Mucosa of gallbladder (tissue), 1 donor: ENCODE measurements around the gene ASAP2. TPM values are rescaled to one million over a fixed set of nuclear protein-coding genes. Genes with fewer than 3 reads are reported as not detected.
A peak's percentile ranks its signal among the peaks of the same experiment; 100 is the strongest.

Source experiments
- DNase-seq: peaks from one replicate; pipeline ENCODE4 v3.0.0-alpha.2; 2020; ENCODE audit warnings: low spot score
- total RNA-seq: library from RNA; stranded (reverse); gene quantifications from one replicate; pipeline ENCODE4 v1.2.1, GENCODE V29; 2021
- donor health status: DM: no; HTN: no; CAD: no.

Gene ASAP2
- total RNA-seq, 1 donor from 2014 or later, result 44.3 TPM

DNA sequence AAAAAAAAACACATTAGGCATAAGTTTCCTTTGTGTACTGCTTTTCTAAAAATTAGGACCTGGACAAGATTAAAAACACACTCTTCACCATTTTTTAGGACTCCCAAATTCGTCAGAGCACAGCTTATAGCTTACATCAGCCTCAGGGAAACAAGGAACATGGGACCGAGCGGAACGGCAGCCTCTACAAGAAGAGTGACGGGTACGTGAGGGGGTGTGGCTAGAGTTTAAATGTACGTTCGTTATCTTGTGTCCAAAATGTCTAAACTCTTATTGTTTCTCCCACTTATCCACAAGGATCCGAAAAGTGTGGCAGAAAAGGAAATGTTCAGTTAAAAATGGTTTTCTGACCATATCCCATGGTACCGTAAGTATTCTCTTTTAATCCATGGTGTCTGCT is 137.8 kb downstream of the ASAP2 start:
- no peak for DNase-seq

DNA sequence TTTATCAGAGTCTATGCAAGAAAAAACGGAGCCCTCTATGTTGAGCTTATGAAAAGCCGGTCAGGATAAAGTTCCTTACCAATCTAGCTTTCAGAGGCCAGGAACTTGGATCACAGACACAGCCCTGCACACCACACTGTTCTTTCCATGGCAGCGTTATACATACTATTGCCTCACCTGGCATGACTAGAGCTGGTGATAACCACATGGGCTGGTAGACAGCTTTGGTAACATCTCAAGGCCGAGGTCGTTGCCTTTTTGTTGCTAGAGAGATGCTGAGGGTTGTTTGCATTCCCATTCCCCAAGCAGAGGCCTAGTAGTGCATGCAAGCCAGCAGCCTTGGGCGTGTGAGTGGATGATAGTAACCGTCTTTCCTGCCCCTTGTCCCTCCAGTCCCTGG is 138.7 kb downstream of the ASAP2 start:
- DNase-seq, result no peak

DNA sequence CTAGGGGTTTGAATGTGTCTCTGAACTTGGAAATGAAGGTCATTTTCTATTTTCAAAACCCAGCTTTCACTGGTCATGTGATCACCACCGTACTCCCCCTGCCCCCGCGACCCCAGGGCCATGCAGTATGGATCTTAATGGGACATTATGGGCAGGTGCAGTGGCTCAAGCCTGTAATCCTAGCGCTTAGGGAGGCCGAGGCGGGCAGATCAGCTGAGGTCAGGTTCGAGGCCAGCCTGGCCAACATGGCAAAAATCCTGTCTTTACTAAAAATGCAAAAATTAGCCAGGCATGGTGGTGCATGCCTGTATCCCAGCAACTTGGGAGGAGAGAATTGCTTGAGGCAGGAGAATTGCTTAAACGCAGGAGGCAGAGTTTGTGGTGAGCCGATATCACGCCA is 139.4 kb downstream of the ASAP2 start:
- no peak for DNase-seq

DNA sequence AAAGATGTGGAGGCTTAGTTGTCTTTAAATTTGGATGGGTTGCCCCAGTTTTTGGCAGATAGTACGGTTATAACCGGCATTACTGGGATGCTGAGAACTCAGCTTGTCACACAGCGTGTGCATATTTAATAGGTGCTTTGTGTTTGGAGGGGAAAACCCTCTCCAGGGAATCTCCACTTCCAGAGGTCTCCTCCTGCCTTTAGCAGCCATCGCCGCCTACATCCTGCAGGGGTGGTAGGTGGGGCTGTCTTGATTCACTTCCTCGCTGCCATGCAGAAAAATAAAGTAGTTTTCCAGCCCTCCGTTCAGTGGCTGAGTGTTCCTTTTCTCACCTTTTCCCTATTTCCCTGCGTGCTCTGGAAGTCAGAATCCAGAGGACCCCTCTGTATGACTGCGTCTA is 140.3 kb downstream of the ASAP2 start:
- DNase-seq, result no peak

DNA sequence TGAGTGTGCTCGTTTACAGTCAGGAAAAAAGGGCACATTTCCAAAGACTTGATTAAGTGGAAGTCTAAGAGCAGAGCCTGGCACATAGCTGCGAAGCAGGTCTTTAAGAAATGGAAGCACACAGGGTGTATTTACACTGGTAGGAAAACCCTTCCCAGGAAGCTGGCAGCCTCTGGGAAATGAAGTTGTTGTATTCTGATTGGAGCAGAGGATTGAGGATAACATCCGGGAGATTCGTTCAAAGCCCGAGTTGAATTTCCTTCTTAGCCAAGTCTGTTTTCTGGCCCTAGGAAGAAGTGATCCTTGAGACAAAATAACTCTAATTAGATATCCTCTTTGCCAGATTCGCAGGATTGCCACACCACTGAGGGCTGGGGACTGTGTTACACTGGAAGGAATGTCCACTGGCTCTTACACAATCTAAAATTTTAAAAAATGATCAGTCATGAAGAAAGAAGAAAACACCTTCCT is 140.8 kb downstream of the ASAP2 start:
- DNase-seq, result peak; percentile 32

DNA sequence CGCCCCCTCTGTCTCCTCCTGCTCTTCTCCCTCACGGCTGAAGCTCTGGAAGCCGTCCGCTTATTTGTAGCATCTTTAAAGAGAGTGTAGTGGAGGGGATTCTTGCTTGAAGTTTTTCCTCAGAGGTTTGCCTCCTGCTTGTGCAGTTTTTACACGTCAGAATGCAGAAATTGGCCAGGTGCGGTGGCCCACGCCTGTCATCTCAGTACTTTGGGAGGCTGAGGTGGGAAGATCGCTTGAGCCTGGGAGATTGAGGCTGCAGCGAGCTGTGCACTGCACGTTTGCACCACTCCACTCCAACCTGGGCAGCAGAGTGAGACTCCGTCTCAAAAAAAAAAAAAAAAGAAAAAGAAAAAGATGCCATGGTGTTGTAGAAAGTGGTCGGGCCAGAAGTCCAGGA is 147.7 kb downstream of the ASAP2 start:
- no peak for DNase-seq

DNA sequence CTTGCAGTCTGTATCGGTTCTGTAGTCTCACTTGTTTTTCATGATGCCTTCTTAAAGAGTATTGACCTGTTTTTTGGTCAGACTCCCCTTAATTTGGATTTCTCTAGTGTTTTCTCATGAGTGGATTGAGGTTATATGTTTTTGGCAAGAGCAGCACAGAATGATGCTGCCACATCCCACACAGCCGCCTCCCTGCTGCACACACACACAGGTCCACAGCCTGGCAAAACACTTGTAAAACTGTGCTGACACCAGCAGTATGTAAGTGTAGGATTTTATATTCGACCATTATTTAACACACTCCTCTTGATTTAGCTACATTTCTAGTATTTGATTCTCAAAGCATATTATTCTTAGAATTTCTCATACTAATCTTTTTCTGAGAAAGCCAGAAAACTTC is 148.7 kb downstream of the ASAP2 start:
- no peak for DNase-seq

DNA sequence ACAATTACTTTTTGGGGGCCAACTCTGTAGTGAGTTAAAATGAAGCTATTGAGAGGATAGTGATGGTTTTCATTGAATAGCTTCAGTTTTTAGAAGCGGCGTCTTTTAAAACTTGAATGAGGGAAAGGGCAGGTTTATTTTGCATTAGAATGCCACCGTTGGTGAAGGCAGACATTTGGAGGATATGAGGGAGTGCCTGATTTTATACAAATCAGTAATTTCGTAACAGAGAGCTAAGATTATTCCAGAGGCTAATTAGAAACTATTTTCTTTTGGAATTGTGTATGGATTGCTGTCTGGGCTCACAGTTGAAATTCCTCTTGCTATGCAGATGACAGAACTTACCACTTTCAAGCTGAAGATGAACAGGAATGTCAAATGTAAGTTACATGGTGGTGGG is 149.1 kb downstream of the ASAP2 start:
- no peak for DNase-seq

DNA sequence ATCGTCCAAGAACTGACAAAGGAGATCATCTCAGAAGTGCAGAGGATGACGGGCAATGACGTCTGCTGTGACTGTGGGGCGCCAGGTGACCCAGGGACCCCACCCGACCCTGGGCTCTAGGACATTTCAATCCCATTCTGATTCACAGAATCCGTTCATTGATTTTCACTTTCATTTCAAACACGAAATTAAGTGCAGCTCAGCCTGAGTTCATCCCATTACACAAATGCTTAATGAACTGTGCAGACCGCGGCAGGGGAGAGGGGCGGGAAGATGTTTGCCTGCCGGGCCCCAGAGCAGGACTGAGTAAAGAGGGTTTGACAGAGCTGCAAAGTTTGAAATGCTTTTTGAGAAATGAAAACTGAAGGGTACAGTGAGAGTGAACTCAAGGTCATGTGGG is 149.6 kb downstream of the ASAP2 start:
- DNase-seq, result no peak

DNA sequence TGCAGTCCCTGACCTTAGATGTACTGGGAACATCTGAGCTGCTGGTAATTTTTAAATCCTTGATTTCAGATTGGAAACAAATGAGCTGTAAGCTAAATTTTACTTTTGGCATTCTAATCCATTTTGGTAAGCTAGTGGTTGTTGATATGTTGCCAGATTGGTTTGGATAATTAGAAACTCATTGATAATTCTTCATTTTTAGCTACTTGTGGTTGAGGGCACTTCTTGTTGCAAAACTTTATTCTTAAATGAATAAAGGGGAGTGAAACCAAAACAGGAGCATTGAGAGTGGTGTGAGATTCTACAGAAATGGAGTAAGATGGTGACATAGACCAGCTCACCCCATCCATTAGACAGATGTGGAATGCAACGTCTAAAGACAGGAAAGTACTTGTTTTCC is 152.2 kb downstream of the ASAP2 start:
- DNase-seq, result no peak

DNA sequence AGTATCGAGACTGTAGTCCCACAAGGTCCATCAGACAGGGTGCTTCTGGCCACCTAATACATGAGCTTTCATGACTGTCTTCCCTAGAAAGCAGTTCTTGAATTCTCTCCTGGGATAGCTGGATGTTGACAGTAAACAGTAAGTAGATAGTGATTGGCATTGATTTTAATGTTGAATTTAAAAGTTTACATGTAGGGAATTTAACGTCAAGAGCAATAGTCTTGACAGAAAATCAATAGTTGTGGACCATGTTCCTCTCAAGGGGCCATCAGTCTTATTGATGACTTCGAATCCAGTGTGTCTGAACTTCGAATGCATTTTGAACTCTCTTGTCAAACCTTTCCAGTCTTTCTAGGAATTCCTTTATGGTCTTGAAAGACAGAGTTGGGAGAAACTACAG is 152.9 kb downstream of the ASAP2 start:
- DNase-seq, result no peak

DNA sequence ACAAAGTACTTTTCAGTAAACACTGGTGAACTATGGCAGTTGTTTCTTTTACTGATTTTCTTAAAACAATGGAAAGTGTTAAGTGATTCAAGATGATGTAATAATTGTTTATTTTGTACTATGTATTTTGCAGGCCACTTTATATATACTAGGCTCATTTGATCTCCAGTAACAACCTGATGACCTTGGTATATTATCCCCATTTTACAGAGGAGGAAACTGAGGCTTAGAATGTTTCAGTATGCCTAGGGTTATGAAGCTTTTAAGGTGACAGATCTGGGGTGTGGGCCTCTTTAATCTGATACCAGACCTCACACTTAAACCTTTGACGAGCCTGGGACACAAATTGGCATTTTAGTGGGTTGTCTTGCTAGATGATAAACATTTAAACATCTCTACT is 153.5 kb downstream of the ASAP2 start:
- DNase-seq, result no peak

DNA sequence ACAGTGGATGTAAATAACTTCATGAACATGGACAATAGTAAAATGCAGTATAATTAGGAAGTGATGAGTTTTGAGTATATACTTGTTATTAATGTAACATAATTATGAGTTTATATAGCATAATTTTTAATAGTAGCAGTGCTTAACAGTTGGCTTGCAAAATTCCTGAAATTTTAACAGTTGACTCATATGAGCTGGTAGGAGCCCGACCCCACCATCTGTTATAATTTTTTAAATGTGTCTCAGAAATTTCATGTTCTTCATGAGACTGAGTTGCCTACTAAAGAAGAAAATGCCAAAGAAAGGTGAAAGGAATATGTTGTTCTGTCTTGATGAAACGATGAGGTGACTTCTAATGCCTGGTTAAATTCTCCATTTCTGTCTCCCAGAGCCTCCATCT is 154.1 kb downstream of the ASAP2 start:
- no peak for DNase-seq

DNA sequence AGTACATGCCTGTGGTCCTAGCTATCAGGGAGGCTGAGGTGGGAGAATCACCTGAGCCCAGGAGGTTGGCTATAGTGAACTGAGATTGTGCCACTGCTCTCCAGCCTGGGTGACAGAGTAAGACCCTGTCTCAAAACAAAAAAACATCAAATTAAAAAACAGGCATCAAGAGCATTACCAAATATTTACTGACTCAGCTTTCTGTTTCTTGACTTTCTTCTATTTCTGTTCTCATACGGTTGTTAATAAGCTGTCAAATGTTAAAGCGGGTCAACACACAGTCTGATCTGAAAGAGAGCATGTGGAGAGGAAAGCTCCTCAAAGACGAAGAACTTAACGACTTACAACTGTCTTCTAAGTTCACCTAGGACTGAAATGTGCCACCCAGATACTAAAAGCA is 157.8 kb downstream of the ASAP2 start:
- no peak for DNase-seq

DNA sequence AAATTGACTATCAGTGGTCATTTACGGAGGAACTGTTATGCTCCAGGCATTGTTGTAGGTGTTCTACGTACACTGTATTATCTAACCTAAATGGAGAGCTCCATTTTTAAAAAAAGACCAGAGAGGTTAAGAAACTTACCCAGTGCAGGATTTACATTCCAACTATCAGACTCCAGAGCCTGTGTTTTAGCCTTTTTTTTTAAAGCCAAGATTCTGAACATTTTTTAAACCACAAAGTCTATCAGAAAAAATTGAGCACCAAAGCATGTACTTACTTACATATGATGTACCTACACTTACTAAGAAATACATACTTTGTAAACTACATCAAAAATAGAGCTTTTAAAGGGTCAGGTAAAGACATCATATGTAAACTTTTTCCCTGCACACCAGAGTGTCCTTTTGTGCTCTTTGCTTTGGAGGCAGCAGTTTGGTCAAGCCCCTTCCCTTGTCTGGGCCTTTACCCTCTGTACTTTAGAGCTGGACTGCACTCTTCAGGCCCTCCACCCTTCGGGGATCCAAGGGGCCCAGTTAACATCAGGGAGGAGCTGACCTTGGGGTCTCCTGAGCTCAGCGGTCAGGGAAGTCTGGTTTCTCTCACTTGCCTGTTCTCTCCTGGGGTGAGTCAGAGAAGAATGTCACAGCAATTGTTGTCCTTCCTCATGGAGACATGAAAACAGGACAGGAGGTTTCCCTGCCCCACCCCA is 158.3 kb downstream of the ASAP2 start:
- DNase-seq, result no peak

DNA sequence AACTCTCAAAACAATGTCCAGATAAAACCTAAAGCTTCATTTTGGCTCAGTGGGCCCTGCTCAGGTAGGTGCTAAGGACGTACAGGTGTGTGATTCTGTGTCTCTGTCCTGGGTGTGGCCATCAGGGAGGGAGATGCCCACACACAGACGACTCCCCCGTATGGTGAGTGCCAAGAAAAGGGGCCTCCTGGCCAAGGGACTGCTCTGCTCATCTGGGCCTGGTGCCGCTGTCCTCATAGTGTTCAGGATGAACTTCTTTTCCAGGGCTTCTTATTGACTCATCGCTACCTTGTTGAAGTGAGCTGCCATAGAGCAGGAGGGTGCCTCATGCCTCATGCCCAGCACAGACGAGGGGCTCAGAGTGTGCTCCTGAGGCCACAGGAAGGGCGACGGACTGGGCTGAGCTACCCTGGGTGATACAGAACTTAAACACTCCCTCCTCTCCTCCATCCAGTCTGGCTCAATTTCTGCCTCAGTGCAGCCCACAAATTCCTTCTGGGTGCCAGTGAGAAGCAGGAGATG is 158.9 kb downstream of the ASAP2 start:
- no peak for DNase-seq

DNA sequence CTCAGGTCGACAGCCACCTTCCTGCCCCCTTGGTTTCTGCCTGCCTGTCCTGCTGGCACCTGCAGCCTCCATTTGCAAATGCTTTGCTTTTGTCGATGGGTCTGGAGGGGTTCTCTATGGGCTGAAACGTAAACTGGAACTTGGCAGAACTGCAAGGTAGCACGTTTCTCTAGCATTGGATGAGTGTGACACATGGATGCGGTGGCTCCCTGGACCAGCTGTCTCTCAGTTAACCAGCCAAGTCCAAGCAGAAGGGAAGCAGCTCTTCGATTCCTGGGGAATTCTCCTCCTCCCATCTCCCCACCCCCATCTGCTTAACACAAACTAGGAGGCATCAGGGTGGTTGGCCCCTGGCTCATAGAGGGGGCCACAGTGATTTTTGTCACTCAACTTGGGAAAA is 159.4 kb downstream of the ASAP2 start:
- DNase-seq, result no peak

DNA sequence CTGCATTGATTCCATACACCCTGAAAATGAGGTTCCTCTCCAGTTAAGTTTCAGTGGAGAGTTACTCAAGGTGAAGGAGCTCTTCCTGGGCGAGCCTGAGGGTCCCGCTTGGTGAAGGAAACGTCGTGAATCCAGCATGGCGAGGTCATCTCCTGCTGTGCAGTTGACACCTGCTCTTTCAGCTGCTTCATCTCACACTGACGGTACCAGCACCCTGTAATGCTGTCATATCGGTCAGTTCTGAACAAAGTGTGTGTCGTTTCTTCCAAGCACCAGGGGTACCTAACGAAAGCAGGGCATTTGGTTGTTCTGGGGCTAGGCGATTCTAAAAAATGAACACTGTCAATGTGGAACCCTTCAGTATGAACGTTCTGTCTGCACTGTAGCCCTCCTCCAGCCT is 164.1 kb downstream of the ASAP2 start:
- no peak for DNase-seq

DNA sequence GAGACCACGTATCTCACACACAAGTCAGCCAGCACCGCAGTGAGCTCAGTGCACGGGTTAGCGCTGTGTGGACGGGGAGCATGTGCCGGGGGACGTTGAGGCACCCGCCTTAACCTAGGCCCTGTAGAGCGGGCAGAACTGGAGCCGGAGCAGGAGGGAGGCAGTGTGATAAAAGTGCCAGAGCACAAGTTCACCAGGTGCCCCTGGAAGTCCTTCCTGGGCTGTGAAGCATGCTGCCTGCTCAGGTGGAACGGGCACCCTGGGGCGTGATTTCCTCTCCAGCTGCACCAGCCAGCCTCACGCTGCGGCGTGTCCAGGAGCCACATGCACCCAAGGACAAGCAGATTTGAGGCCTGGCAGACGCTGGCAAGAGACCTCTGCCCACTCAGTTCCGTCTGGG is 166.4 kb downstream of the ASAP2 start:
- DNase-seq, result no peak

DNA sequence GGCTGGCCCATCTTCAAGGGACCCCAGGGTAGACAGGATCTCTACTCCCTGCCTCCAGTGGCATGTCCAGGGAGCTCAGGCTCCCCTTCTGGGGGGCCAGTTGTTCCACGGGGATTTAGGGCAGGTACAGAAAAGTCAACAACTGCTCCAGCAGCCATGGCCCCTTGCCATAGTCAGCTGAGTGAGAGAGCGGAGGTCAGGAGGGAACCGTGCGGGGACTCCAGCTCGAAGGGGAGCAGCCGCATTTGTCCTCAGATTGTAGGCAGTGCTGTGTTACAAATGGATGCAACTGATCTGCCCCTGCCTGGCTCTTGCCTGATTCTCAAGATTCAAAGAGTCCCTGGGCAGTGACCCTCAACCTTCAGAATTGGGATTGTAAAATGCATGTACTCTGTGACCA is 166.9 kb downstream of the ASAP2 start:
- DNase-seq, result no peak

DNA sequence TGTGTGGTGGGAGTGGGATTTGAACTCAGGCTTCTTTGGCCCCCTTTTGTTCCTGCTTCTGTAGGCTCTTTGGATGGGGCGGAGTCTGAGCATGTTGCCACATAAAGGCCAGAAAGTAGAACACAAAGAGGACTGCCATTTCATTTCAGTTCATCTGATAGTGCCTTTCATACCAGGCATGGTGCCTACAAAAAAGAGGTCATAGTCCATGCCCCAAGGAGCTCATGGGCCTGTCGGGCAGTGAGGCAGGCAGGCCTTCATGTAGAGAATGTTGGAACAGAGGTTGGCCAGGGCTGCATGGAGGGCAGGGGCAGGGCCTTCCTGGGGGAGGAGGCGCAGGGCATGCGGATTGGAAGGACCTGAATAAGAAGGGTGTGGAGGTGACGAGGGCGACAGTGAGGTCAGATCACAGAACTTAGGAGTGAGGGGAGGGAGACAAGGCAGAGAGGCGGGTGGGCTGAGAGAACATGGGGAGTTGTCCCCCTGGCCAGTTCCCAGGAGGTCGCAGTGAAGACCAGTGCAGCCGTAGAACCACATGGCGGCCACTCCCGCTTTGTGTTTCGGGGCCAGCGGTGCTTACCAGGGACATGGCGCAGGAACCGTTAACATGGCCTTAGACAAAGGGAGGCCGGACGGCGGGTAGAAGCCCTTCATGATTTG is 167.6 kb downstream of the ASAP2 start:
- no peak for DNase-seq

DNA sequence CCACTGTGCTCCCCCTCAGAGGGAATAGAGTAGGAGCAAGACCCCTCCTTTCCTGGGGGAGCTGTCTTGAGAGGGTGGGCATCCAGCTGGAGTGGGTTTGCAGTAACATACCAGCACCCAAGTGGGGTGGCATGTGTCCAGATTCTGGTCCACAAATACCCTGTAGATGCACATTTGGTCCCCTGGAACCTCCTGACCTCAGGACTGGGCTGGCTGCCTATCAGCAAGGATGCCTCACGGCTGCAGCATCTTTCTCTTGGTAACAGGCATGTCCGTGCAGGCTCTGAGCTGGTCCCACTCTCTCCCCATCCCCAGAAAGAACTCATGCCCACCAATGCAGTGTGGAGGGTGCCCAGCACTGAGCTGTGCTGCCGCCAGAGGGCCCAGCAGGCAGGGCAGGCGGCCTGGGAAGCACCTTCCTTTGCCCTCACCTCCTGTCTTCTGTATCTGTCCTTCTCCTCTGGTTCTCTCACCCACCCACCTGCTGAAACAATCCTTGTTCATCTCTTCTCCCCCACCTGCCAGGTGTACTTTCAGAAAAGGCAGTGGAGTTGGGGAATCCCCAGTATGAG is 169.3 kb downstream of the ASAP2 start:
- no peak for DNase-seq

DNA sequence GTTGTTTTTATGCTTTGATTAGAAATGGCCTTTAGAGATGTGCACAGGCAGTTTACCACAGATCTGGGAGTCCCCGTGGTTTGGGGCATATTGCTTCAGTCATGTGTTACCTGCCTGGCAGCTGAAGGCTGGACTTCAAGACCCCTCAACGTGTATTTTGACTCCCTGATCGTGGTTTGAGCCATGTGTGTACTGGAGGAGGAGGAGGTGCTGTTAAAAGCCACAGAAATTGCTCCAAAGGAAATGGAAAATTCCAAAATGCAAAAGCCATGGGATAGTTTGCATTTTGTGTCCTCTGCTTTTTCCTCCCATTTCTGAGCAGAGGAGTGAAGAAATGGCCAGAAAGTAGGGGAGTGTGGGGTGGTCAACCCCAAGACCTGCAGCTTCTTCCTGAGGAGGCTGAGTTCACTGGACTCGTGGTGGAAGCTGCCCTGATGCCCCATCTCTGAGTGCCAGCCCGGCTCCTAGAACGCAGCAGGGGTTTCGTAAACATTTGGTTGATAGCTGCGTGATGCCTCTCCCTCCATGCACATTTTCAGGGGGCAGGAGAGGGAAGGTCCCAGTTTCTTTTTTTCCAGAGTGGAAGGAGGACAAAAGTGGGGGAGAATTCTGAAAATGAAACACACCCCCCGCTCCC is 171.0 kb downstream of the ASAP2 start:
- no peak for DNase-seq
